ENCODE results near the gene INPP5A. TPM values are rescaled to one million over a fixed set of nuclear protein-coding genes. Genes with fewer than 3 reads are reported as not detected.

Gene INPP5A
- total RNA-seq, 1 experiment from 2014 or later: 12.3 TPM

DNA sequence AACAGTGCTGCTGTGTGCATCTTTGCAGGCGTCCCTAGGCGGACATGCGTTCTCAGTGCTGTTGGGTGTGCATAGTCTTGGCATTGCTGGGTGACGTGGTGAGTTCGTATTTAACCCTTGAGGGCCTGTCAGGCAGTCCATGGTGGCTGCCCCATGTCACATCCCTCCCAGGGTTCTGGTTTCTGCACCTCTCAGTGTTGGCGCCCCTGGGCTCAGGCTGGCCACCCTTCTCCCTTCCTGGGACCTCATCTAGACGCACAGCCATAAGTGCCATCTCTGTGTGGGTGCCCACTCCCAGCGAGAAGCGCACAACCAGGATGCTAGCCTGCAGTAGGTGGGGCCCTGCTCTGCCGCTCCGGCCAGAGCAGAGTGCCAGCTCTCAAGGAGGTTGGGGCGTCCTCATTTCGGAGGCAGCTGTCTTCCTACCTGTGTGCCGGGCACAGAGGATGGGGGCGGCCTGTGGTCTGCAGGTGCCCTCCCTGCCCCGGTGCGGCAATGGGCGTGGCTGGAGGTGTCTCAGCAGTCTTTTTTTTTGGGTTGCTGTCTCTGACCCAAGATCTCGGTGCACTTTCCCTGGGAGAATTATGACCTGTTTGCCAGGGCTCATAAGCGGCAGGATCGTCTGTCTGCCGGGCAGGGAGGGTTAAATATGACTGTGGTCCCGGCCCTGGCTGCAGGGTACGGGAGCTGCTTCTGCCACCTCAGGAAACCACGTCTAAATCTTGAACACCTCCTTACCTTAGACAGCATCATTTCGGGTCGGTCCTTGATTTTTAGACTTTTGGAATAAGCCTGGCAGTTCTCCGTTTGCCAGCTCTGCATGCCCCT, 6.5 kb downstream of the INPP5A start:
- Histone ChIP-seq H3K9me2 (ENCODE audit: insufficient read depth) (no peaks in the 10 kb centered on the region), H3K4me1 (ENCODE audit: control insufficient read depth in 1 of 2, insufficient read depth in 2 of 2, low read length in 2 of 2) (no peaks in the 10 kb centered on the region), H3K4me3 (replicated peaks in 1 of 2; ENCODE audit: low read depth in 1 of 2, low read length in 2 of 2) (no peak overlapping the region), H2AFZ (ENCODE audit: low read depth, low read length, poor library complexity, severe bottlenecking) (no peak overlapping the region), H4K20me1 (ENCODE audit: insufficient read depth) (no peaks in the 10 kb centered on the region), H3K9ac (ENCODE audit: low read length) (no peak overlapping the region), H3K4me2 (ENCODE audit: low read length) (no peak overlapping the region), H3K27ac (ENCODE audit: low read depth, low read length) (no peak overlapping the region), H3K27me3 (ENCODE audit: insufficient read depth, low read length) (no peaks in the 10 kb centered on the region), H3K36me3 (ENCODE audit: control insufficient read depth in 1 of 2, insufficient read depth in 2 of 2, low read length in 2 of 2) (no peaks in the 10 kb centered on the region), H3K79me2 (ENCODE audit: insufficient read depth, low read length) (no peaks in the 10 kb centered on the region), H3K9me3 (ENCODE audit: control insufficient read depth in 1 of 2, insufficient read depth in 1 of 2, low read depth in 1 of 2, low read length in 2 of 2) (no peaks in the 10 kb centered on the region)
- DNase-seq (ENCODE audit: low read depth, low spot score) (no peak), ATAC-seq (no peak)
- TF ChIP-seq, protein P1, sequence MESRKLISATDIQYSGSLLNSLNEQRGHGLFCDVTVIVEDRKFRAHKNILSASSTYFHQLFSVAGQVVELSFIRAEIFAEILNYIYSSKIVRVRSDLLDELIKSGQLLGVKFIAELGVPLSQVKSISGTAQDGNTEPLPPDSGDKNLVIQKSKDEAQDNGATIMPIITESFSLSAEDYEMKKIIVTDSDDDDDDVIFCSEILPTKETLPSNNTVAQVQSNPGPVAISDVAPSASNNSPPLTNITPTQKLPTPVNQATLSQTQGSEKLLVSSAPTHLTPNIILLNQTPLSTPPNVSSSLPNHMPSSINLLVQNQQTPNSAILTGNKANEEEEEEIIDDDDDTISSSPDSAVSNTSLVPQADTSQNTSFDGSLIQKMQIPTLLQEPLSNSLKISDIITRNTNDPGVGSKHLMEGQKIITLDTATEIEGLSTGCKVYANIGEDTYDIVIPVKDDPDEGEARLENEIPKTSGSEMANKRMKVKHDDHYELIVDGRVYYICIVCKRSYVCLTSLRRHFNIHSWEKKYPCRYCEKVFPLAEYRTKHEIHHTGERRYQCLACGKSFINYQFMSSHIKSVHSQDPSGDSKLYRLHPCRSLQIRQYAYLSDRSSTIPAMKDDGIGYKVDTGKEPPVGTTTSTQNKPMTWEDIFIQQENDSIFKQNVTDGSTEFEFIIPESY (IDR thresholded peaks at IDR 0.05; ENCODE audit: extremely low read depth, insufficient replicate concordance, low read length): no peak
- TF ChIP-seq, protein P2, sequence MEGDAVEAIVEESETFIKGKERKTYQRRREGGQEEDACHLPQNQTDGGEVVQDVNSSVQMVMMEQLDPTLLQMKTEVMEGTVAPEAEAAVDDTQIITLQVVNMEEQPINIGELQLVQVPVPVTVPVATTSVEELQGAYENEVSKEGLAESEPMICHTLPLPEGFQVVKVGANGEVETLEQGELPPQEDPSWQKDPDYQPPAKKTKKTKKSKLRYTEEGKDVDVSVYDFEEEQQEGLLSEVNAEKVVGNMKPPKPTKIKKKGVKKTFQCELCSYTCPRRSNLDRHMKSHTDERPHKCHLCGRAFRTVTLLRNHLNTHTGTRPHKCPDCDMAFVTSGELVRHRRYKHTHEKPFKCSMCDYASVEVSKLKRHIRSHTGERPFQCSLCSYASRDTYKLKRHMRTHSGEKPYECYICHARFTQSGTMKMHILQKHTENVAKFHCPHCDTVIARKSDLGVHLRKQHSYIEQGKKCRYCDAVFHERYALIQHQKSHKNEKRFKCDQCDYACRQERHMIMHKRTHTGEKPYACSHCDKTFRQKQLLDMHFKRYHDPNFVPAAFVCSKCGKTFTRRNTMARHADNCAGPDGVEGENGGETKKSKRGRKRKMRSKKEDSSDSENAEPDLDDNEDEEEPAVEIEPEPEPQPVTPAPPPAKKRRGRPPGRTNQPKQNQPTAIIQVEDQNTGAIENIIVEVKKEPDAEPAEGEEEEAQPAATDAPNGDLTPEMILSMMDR (IDR thresholded peaks at IDR 0.05 in 2 of 3, conservative IDR thresholded peaks at IDR 0.05 in 1 of 3; ENCODE audit: borderline replicate concordance in 1 of 3, insufficient read depth in 1 of 3, low read depth in 2 of 3, low read length in 2 of 3): no peak
- TF ChIP-seq EZH2 (IDR thresholded peaks at IDR 0.05) (no peak), ZFX (IDR thresholded peaks at IDR 0.05) (no peak), POLR2AphosphoS5 (IDR thresholded peaks at IDR 0.05; ENCODE audit: low read depth, low read length) (no peak), ELF1 (IDR thresholded peaks at IDR 0.05; ENCODE audit: borderline replicate concordance, low read depth) (no peak), POLR2A (IDR thresholded peaks at IDR 0.05; ENCODE audit: borderline replicate concordance, extremely low read depth, insufficient read depth, insufficient read length) (no peak), EZH2phosphoT487 (IDR thresholded peaks at IDR 0.05; ENCODE audit: borderline replicate concordance) (no peak), YY1 (IDR thresholded peaks at IDR 0.05; ENCODE audit: extremely low read depth, insufficient replicate concordance, low read depth, low read length) (no peak)
- TF ChIP-seq, protein P3, sequence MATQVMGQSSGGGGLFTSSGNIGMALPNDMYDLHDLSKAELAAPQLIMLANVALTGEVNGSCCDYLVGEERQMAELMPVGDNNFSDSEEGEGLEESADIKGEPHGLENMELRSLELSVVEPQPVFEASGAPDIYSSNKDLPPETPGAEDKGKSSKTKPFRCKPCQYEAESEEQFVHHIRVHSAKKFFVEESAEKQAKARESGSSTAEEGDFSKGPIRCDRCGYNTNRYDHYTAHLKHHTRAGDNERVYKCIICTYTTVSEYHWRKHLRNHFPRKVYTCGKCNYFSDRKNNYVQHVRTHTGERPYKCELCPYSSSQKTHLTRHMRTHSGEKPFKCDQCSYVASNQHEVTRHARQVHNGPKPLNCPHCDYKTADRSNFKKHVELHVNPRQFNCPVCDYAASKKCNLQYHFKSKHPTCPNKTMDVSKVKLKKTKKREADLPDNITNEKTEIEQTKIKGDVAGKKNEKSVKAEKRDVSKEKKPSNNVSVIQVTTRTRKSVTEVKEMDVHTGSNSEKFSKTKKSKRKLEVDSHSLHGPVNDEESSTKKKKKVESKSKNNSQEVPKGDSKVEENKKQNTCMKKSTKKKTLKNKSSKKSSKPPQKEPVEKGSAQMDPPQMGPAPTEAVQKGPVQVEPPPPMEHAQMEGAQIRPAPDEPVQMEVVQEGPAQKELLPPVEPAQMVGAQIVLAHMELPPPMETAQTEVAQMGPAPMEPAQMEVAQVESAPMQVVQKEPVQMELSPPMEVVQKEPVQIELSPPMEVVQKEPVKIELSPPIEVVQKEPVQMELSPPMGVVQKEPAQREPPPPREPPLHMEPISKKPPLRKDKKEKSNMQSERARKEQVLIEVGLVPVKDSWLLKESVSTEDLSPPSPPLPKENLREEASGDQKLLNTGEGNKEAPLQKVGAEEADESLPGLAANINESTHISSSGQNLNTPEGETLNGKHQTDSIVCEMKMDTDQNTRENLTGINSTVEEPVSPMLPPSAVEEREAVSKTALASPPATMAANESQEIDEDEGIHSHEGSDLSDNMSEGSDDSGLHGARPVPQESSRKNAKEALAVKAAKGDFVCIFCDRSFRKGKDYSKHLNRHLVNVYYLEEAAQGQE (IDR thresholded peaks at IDR 0.05; ENCODE audit: low read depth): no peak
- CTCF ChIA-PET: no interaction called here
- RAD21 ChIA-PET (ENCODE audit: low non-redundant PET in 1 of 2, low total read pairs in 2 of 2, uncharacterized antibody in 2 of 2, unreplicated experiment in 2 of 2): no interaction called here
- POLR2A ChIA-PET: no interaction called here
- intact Hi-C loops (cut with micrococcal nuclease): no loop called here
- no TSS peak for BruUV-seq (replicated peaks)
